Liver (tissue), 9 donors: ENCODE measurements around the gene EHD1. TPM values are rescaled to one million over a fixed set of nuclear protein-coding genes. Genes with fewer than 3 reads are reported as not detected.

Source experiments
- DNase-seq: peaks from one replicate; pipeline ENCODE4 v3.0.0-alpha.2; 2017; ENCODE audit warnings: low spot score
- H3K27ac ChIP-seq, 2 donors: one replicate each; pipeline ENCODE4 v1.7.0; 2013; ENCODE audit warnings: inconsistent platforms in 2 of 2, low read length in 2 of 2, control low read depth in 1 of 2, low read depth in 1 of 2, mild to moderate bottlenecking in 1 of 2
- H3K27me3 ChIP-seq, 4 donors: one replicate each; pipeline versions ENCODE4 v1.6.1 to v1.7.0; 2013; ENCODE audit warnings: low read length in 3 of 4, inconsistent platforms in 1 of 4, mild to moderate bottlenecking in 1 of 4, moderate library complexity in 1 of 4; ENCODE audit not compliant: control insufficient read depth in 4 of 4, insufficient read depth in 4 of 4
- H3K36me3 ChIP-seq, 4 donors: one replicate each; pipeline versions ENCODE4 v1.6.1 to v1.7.0; 2013; ENCODE audit warnings: low read length in 3 of 4, mild to moderate bottlenecking in 3 of 4, low read depth in 1 of 4, moderate library complexity in 1 of 4; ENCODE audit not compliant: control insufficient read depth in 4 of 4, insufficient read depth in 3 of 4
- H3K4me1 ChIP-seq, 4 donors: one replicate each; pipeline versions ENCODE4 v1.6.1 to v1.7.0; 2013; ENCODE audit warnings: low read length in 3 of 4, mild to moderate bottlenecking in 3 of 4, moderate library complexity in 1 of 4; ENCODE audit not compliant: control insufficient read depth in 4 of 4, insufficient read depth in 4 of 4
- H3K4me3 ChIP-seq, 3 donors: one replicate each; pipeline versions ENCODE4 v1.6.1 to v1.7.0; 2013; ENCODE audit warnings: low read length in 3 of 3, control low read depth in 1 of 3, low read depth in 1 of 3, mild to moderate bottlenecking in 1 of 3
- H3K9ac ChIP-seq, 2 donors: one replicate each; pipeline ENCODE4 v1.7.0; 2013; ENCODE audit warnings: low read length in 2 of 2, mild to moderate bottlenecking in 2 of 2, moderate library complexity in 2 of 2, control low read depth in 1 of 2, low read depth in 1 of 2
- H3K9me3 ChIP-seq, 4 donors: one replicate each; pipeline versions ENCODE4 v1.6.1 to v1.7.0; 2013; ENCODE audit warnings: low read length in 3 of 4; ENCODE audit not compliant: control insufficient read depth in 4 of 4
- CTCF ChIP-seq: fragments of 150-350 bp; IDR thresholded peaks from 2 replicates; pipeline ENCODE4 v1.5.1; 2017; ENCODE audit warnings: improper control_type of control experiment, low read depth, low read length; ENCODE audit not compliant: missing input control
- EGR1 ChIP-seq, 2 donors: IDR thresholded peaks; 2 replicates each; pipeline ENCODE4 v1.6.1; 2016 to 2018; ENCODE audit warnings: antibody characterized with exemption in 2 of 2, low read depth in 2 of 2
- FOXA2 ChIP-seq: IDR thresholded peaks from 2 replicates; pipeline ENCODE4 v1.6.1; 2016; ENCODE audit warnings: antibody characterized with exemption
- GABPA ChIP-seq, 2 donors: IDR thresholded peaks in 1 of 2; conservative IDR thresholded peaks in 1 of 2; 2 replicates each; pipeline ENCODE4 v1.6.1; 2016; ENCODE audit warnings: antibody characterized with exemption in 2 of 2, mild to moderate bottlenecking in 1 of 2, moderate library complexity in 1 of 2
- HNF4A ChIP-seq, 2 donors: conservative IDR thresholded peaks; 2 replicates each; pipeline ENCODE4 v1.6.1; 2016; ENCODE audit warnings: antibody characterized with exemption in 2 of 2, mild to moderate bottlenecking in 2 of 2
- HNF4G ChIP-seq: IDR thresholded peaks from 2 replicates; pipeline ENCODE4 v1.6.1; 2016; ENCODE audit warnings: antibody characterized with exemption
- JUND ChIP-seq, 2 donors: IDR thresholded peaks; 2 replicates each; pipeline ENCODE4 v1.6.1; 2016; ENCODE audit warnings: antibody characterized with exemption in 2 of 2
- NR2F2 ChIP-seq: IDR thresholded peaks from 2 replicates; pipeline ENCODE4 v1.6.1; 2016; ENCODE audit warnings: antibody characterized with exemption
- RAD21 ChIP-seq, 2 donors: IDR thresholded peaks; 2 replicates each; pipeline ENCODE4 v1.6.1; 2016; ENCODE audit warnings: antibody characterized with exemption in 2 of 2, mild to moderate bottlenecking in 2 of 2
- REST ChIP-seq: IDR thresholded peaks from 2 replicates; pipeline ENCODE4 v1.6.1; 2016; ENCODE audit warnings: antibody characterized with exemption, mild to moderate bottlenecking
- RXRA ChIP-seq, 2 donors: IDR thresholded peaks; 2 replicates each; pipeline ENCODE4 v1.6.1; 2017 to 2018; ENCODE audit warnings: antibody characterized with exemption in 2 of 2, mild to moderate bottlenecking in 1 of 2
- SP1 ChIP-seq: IDR thresholded peaks from 2 replicates; pipeline ENCODE4 v1.6.1; 2018; ENCODE audit warnings: antibody characterized with exemption, mild to moderate bottlenecking
- TAF1 ChIP-seq: conservative IDR thresholded peaks from 2 replicates; pipeline ENCODE4 v1.6.1; 2016; ENCODE audit warnings: antibody characterized with exemption, mild to moderate bottlenecking
- YY1 ChIP-seq: IDR thresholded peaks from 2 replicates; pipeline ENCODE4 v1.6.1; 2016; ENCODE audit warnings: antibody characterized with exemption, mild to moderate bottlenecking
- WGBS: extraction: QIAGEN DNeasy Blood & Tissue Kit; methylation state at CpG from one replicate; pipeline ENCODE4 v1.1.7; 2013; 5-methylcytosine and 5-hydroxymethylcytosine counted together
- polyA plus RNA-seq, 2 donors: library from polyadenylated mRNA; stranded (reverse) in 1 of 2; unstranded in 1 of 2; fragments of 200-250 nt in 1 of 2; fragments of >200 nt in 1 of 2; fragmentation: Nextera tagmentation in 1 of 2; extraction: Ambion mirVana in 1 of 2; gene quantifications; one replicate each; pipeline versions ENCODE4 v1.2.1 to v1.2.3, GENCODE V29; 2013 to 2015
- total RNA-seq, 2 donors: library from RNA; depleted of rRNA; stranded (reverse); fragments of >200 nt; gene quantifications; one replicate each; pipeline ENCODE4 v1.2.3, GENCODE V29; 2014
- TF ChIP-seq, protein P1 (sequence below): IDR thresholded peaks from 2 replicates; pipeline ENCODE4 v1.6.1; 2016; ENCODE audit warnings: antibody characterized with exemption
- donor health status: healthy.
- donor health status: healthy.
- donor health status: healthy.
- donor health status: healthy.
- donor health status: healthy.

Gene EHD1
- total and polyA plus RNA-seq, 4 donors = 8.3 to 36.4 (median 19.2) TPM

- Histone ChIP-seq H3K27ac (no peak overlapping the region), H3K4me1 (no peaks in the 10 kb centered on the region), H3K4me3 (no peak overlapping the region), H3K9me3 (no peaks in the 10 kb centered on the region), H3K9ac (no peak overlapping the region), H3K27me3 (no peaks in the 10 kb centered on the region), H3K36me3 (peaks cover 29 to 82% (median 55%) of the 10 kb centered on the region in 4 donors)
- no peak for TF ChIP-seq JUND (IDR thresholded peaks at IDR 0.05)
- no peak for TF ChIP-seq HNF4A (conservative IDR thresholded peaks at IDR 0.05)
- no peak for TF ChIP-seq RXRA (IDR thresholded peaks at IDR 0.05)
- TF ChIP-seq HNF4G = no peak
- no peak for TF ChIP-seq TAF1
- no peak for TF ChIP-seq EGR1 (IDR thresholded peaks at IDR 0.05; ENCODE audit: low read depth in 2 of 2)
- TF ChIP-seq YY1 = no peak
- TF ChIP-seq NR2F2 = no peak
- TF ChIP-seq FOXA2 = no peak
- TF ChIP-seq, protein P1, sequence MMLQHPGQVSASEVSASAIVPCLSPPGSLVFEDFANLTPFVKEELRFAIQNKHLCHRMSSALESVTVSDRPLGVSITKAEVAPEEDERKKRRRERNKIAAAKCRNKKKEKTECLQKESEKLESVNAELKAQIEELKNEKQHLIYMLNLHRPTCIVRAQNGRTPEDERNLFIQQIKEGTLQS = no peak
- no peak for TF ChIP-seq REST
- no peak for DNase-seq
- 95% methylated on average over 17 of the region's 17 CpGs for WGBS
These were observed 22.4 kb upstream of the EHD1 start for GRCh38 chr11:64900774-64901173.

GRCh38 chr11:64900263-64900678, 21.9 kb upstream of the EHD1 start:
- H3K9ac ChIP-seq = no peak overlapping the region
- TF ChIP-seq CTCF (no peak), SP1 (no peak), NR2F2 (no peak), RXRA (IDR thresholded peaks at IDR 0.05) (no peak), EGR1 (IDR thresholded peaks at IDR 0.05; ENCODE audit: low read depth in 2 of 2) (no peak), HNF4G (no peak)
- H3K36me3 ChIP-seq = peaks cover 25 to 82% (median 50%) of the 10 kb centered on the region in 4 donors
- no peaks in the 10 kb centered on the region for H3K4me1 ChIP-seq
- H3K27ac ChIP-seq = no peak overlapping the region
- DNase-seq = no peak
- no peaks in the 10 kb centered on the region for H3K9me3 ChIP-seq
- no peak overlapping the region for H3K4me3 ChIP-seq
- H3K27me3 ChIP-seq = no peaks in the 10 kb centered on the region
- 95% methylated on average over 14 of the region's 14 CpGs for WGBS

DNA sequence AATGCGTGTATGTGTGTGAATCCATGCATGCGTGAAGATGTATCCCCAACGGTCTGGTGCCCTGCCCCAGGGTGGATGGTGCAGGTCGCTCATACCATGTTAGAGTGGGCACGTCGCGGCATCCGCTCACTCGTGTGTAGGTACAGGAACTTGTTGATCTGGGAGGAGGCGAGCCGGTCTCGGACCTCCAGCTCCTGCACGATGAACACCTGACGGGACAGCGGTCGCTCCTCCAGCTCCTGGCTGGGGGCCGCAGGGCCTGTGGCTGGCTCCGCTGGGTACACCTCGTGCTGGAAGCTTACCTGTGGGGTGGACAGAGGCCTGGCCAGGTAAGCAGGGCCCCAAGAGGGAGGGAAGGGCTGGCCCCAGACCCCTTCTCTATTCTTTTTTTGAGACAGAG, 20.1 kb upstream of the EHD1 start:
- DNase-seq = no peak
- 96% methylated on average over 19 of the region's 19 CpGs for WGBS
- Histone ChIP-seq H3K4me1 (peaks cover 10 to 14% (median 12%) of the 10 kb centered on the region in 4 donors), H3K27me3 (no peaks in the 10 kb centered on the region), H3K4me3 (no peak overlapping the region), H3K27ac (no peak overlapping the region), H3K36me3 (peaks cover 23 to 76% (median 43%) of the 10 kb centered on the region in 4 donors), H3K9me3 (no peaks in the 10 kb centered on the region), H3K9ac (no peak overlapping the region)
- TF ChIP-seq CTCF (no peak), NR2F2 (no peak), REST (no peak), EGR1 (IDR thresholded peaks at IDR 0.05; ENCODE audit: low read depth in 2 of 2) (no peak), SP1 (no peak), GABPA (IDR thresholded peaks at IDR 0.05 in 1 of 2, conservative IDR thresholded peaks at IDR 0.05 in 1 of 2) (no peak), RAD21 (IDR thresholded peaks at IDR 0.05) (no peak)
- TF ChIP-seq, protein P1 = no peak
